ENCODE measurements around the gene UNC93B1. TPM values are rescaled to one million over a fixed set of nuclear protein-coding genes. Genes with fewer than 3 reads are reported as not detected.
A peak's percentile ranks its signal among the peaks of the same experiment; 100 is the strongest.

Gene UNC93B1
- total and polyA plus RNA-seq, 7 donors, result 1.9 to 5.9 (median 4.5) TPM

- peaks cover 0 to 21% of the 10 kb centered on the region in 2 donors for H3K36me3 ChIP-seq (ENCODE audit: insufficient read depth in 1 of 2, low read depth in 1 of 2)
- H3K9me3 ChIP-seq, result no peaks in the 10 kb centered on the region
- H3K27ac ChIP-seq, result no peak overlapping the region
- intact Hi-C loops (cut with DNase I), result no loop called here
- no peaks in the 10 kb centered on the region for H3K27me3 ChIP-seq (ENCODE audit: insufficient read depth in 3 of 3, low read length in 2 of 3)
- ATAC-seq (no peak), DNase-seq (peak in 1 of 2 donors; percentile 43)
- TF ChIP-seq CTCF (IDR thresholded peaks at IDR 0.05), result no peak
- H3K4me1 ChIP-seq, result no peaks in the 10 kb centered on the region
- WGBS, 3 donors, result 84 to 89% (median 88%) methylated on average over 37 of the region's 37 CpGs
- H3K4me3 ChIP-seq, result no peak overlapping the region
These were observed 43.8 kb upstream of the UNC93B1 start for GRCh38 chr11:68047437-68048290.

- no peak overlapping the region for H3K27ac ChIP-seq
- H3K9me3 ChIP-seq, result no peaks in the 10 kb centered on the region
- TF ChIP-seq CTCF (IDR thresholded peaks at IDR 0.05), result no peak
- no peaks in the 10 kb centered on the region for H3K27me3 ChIP-seq (ENCODE audit: insufficient read depth in 3 of 3, low read length in 2 of 3)
- 91 to 92% (median 92%) methylated on average over 16 to 18 of the region's 18 CpGs for WGBS, 3 donors
- intact Hi-C loops (cut with DNase I), result no loop called here
- ATAC-seq (no peak), DNase-seq (peak in 1 of 2 donors; percentile 50)
- peaks cover 0 to 10% of the 10 kb centered on the region in 2 donors for H3K36me3 ChIP-seq (ENCODE audit: insufficient read depth in 1 of 2, low read depth in 1 of 2)
- no peaks in the 10 kb centered on the region for H3K4me1 ChIP-seq
- no peak overlapping the region for H3K4me3 ChIP-seq
These were observed 41.0 kb upstream of the UNC93B1 start for GRCh38 chr11:68044898-68045351.

GRCh38 chr11:68044145-68044813, 40.4 kb upstream of the UNC93B1 start:
- Histone ChIP-seq H3K36me3 (ENCODE audit: insufficient read depth in 1 of 2, low read depth in 1 of 2) (peaks cover 0 to 9% of the 10 kb centered on the region in 2 donors), H3K27ac (no peak overlapping the region), H3K4me3 (no peak overlapping the region), H3K27me3 (ENCODE audit: insufficient read depth in 3 of 3, low read length in 2 of 3) (no peaks in the 10 kb centered on the region), H3K4me1 (no peaks in the 10 kb centered on the region), H3K9me3 (no peaks in the 10 kb centered on the region)
- ATAC-seq, result no peak
- TF ChIP-seq CTCF (IDR thresholded peaks at IDR 0.05), result no peak
- WGBS, 3 donors, result 85 to 90% (median 88%) methylated on average over 21 to 24 of the region's 24 CpGs
- intact Hi-C loops (cut with DNase I), result no loop called here
- DNase-seq, result peak in 1 of 2 donors; percentile 36

GRCh38 chr11:68043349-68044144, 39.6 kb upstream of the UNC93B1 start:
- DNase-seq (peak; percentile 57 to 63), ATAC-seq (no peak)
- no peak overlapping the region for H3K4me3 ChIP-seq
- WGBS, 3 donors, result 75 to 80% (median 77%) methylated on average over 31 to 36 of the region's 36 CpGs
- intact Hi-C loops (cut with DNase I), result no loop called here
- H3K27ac ChIP-seq, result no peak overlapping the region
- no peaks in the 10 kb centered on the region for H3K27me3 ChIP-seq (ENCODE audit: insufficient read depth in 3 of 3, low read length in 2 of 3)
- no peaks in the 10 kb centered on the region for H3K9me3 ChIP-seq
- no peak for TF ChIP-seq CTCF (IDR thresholded peaks at IDR 0.05)
- peaks cover 2% of the 10 kb centered on the region for H3K4me1 ChIP-seq
- peaks cover 0 to 5% of the 10 kb centered on the region in 2 donors for H3K36me3 ChIP-seq (ENCODE audit: insufficient read depth in 1 of 2, low read depth in 1 of 2)

Measured in psoas muscle (tissue), 8 donors.